H1 (cell line): ENCODE results near the gene ATP6V1G1. TPM values are rescaled to one million over a fixed set of nuclear protein-coding genes. Genes with fewer than 3 reads are reported as not detected.

Experiments used
- CTCF ChIA-PET: fragments of 300-600 bp; sonication (Branson Sonifier 250); formaldehyde crosslinking; loops from one replicate; lab custom pipeline; 2021; ENCODE audit not compliant: partially characterized antibody; lab: Charles Lee
- POLR2A ChIA-PET: fragments of 300-600 bp; sonication (Branson Sonifier 250); formaldehyde crosslinking; loops from one replicate; lab custom pipeline; 2021; ENCODE audit warnings: inconsistent platforms; ENCODE audit not compliant: partially characterized antibody; lab: Charles Lee
- DNase-seq, 2 experiments: peaks; one replicate each; pipeline versions ENCODE4 v3.0.0 to v3.0.0-alpha.2; 2010 to 2022; ENCODE audit warnings: low spot score in 2 of 2, low read depth in 1 of 2, mixed read lengths in 1 of 2
- FAIRE-seq: peaks from 2 replicates; lab custom pipeline; 2011; peaks lifted over from hg19 to GRCh38; lab: Jason Lieb, UNC
- H2AFZ ChIP-seq: 2 replicates; pipeline ENCODE4 v1.8.1; 2012; ENCODE audit warnings: low read length, inconsistent platforms
- H2AK5ac ChIP-seq: 2 replicates; pipeline ENCODE4 v1.6.1; 2013; ENCODE audit warnings: low read depth, low read length
- H2BK120ac ChIP-seq: replicated peaks from 2 replicates; pipeline ENCODE3; 2013; ENCODE audit warnings: low read depth, low read length, inconsistent platforms
- H2BK12ac ChIP-seq: 2 replicates; pipeline ENCODE4 v1.6.1; 2013; ENCODE audit warnings: low read depth, low read length
- H2BK15ac ChIP-seq: 2 replicates; pipeline ENCODE4 v1.6.1; 2013; ENCODE audit warnings: low read length
- H2BK20ac ChIP-seq: 2 replicates; pipeline ENCODE4 v1.6.1; 2013; ENCODE audit warnings: low read length
- H2BK5ac ChIP-seq: 2 replicates; pipeline ENCODE4 v1.6.1; 2013; ENCODE audit warnings: low read depth, low read length
- H3K14ac ChIP-seq: 2 replicates; pipeline ENCODE4 v1.6.1; 2013; ENCODE audit warnings: inconsistent platforms; ENCODE audit not compliant: insufficient read length
- H3K18ac ChIP-seq: 2 replicates; pipeline ENCODE4 v1.6.1; 2013; ENCODE audit warnings: low read length; ENCODE audit errors: extremely low read depth
- H3K23ac ChIP-seq: 2 replicates; pipeline ENCODE4 v1.6.1; 2013; ENCODE audit warnings: inconsistent platforms; ENCODE audit not compliant: insufficient read length
- H3K23me2 ChIP-seq: 2 replicates; pipeline ENCODE4 v1.6.1; 2013; ENCODE audit warnings: low read depth, low read length
- H3K27ac ChIP-seq: 2 replicates; pipeline ENCODE4 v1.6.1; 2011; ENCODE audit warnings: low read depth, low read length, inconsistent platforms
- H3K27me3 ChIP-seq, 4 experiments: replicated peaks in 1 of 4; 1 replicate in 1 of 4; 2 replicates in 3 of 4; pipeline versions ENCODE4 v1.6.1 to v1.8.1; 2011 to 2013; ENCODE audit warnings: low read length in 3 of 4, mild to moderate bottlenecking in 3 of 4, inconsistent platforms in 2 of 4, mixed read lengths in 2 of 4, moderate library complexity in 1 of 4; ENCODE audit not compliant: control insufficient read depth in 3 of 4, insufficient read depth in 3 of 4; ENCODE audit errors: extremely low read depth in 1 of 4
- H3K36me3 ChIP-seq, 4 experiments: 2 replicates each; pipeline versions ENCODE4 v1.6.1 to v1.8.1; 2011 to 2013; ENCODE audit warnings: mild to moderate bottlenecking in 4 of 4, low read length in 3 of 4, moderate library complexity in 2 of 4, control low read depth in 1 of 4, inconsistent platforms in 1 of 4; ENCODE audit not compliant: insufficient read depth in 4 of 4, control insufficient read depth in 2 of 4
- H3K4ac ChIP-seq: replicated peaks from 2 replicates; pipeline ENCODE3; 2013; ENCODE audit warnings: low read length, low read depth, mixed read lengths, inconsistent platforms; ENCODE audit not compliant: insufficient read length
- H3K4me1 ChIP-seq, 4 experiments: replicated peaks in 1 of 4; 1 replicate in 1 of 4; 2 replicates in 3 of 4; pipeline versions ENCODE4 v1.6.1 to v1.8.1; 2011 to 2013; ENCODE audit warnings: low read length in 3 of 4, inconsistent platforms in 2 of 4, mixed read lengths in 1 of 4; ENCODE audit not compliant: insufficient read depth in 4 of 4, control insufficient read depth in 3 of 4
- H3K4me2 ChIP-seq, 2 experiments: 2 replicates each; pipeline versions ENCODE4 v1.6.1 to v1.8.1; 2011 to 2013; ENCODE audit warnings: low read depth in 2 of 2, low read length in 2 of 2, control low read depth in 1 of 2, inconsistent platforms in 1 of 2, mild to moderate bottlenecking in 1 of 2; ENCODE audit not compliant: insufficient read depth in 1 of 2
- H3K4me3 ChIP-seq, 4 experiments: fragments of 200-600, 300-600 bp in 1 of 4; sonication (generic), shearing (Covaris generic), sonication (Bioruptor Twin) in 1 of 4; 2 replicates each; pipeline versions ENCODE4 v1.5.1 to v1.8.1; 2011 to 2016; ENCODE audit warnings: low read length in 4 of 4, low read depth in 3 of 4, control low read depth in 2 of 4, inconsistent platforms in 2 of 4, mild to moderate bottlenecking in 2 of 4, mixed read lengths in 1 of 4, moderate library complexity in 1 of 4; ENCODE audit not compliant: insufficient read depth in 2 of 4; ENCODE audit errors: extremely low read depth in 1 of 4
- H3K56ac ChIP-seq: replicated peaks from 2 replicates; pipeline ENCODE3; 2013; ENCODE audit warnings: low read depth, mild to moderate bottlenecking, mixed read lengths, low read length, inconsistent platforms; ENCODE audit not compliant: insufficient read length
- H3K79me1 ChIP-seq: 2 replicates; pipeline ENCODE4 v1.6.1; 2013; ENCODE audit warnings: low read depth, low read length, control low read depth
- H3K79me2 ChIP-seq, 2 experiments: 2 replicates each; pipeline versions ENCODE4 v1.6.1 to v1.8.1; 2012 to 2013; ENCODE audit warnings: low read length in 2 of 2, mild to moderate bottlenecking in 2 of 2, inconsistent platforms in 1 of 2; ENCODE audit not compliant: insufficient read depth in 2 of 2, control insufficient read depth in 1 of 2
- H3K9ac ChIP-seq, 4 experiments: replicated peaks in 1 of 4; 1 replicate in 1 of 4; 2 replicates in 3 of 4; pipeline versions ENCODE4 v1.6.1 to v1.8.1; 2011 to 2013; ENCODE audit warnings: low read depth in 3 of 4, low read length in 3 of 4, control low read depth in 2 of 4, mild to moderate bottlenecking in 2 of 4, moderate library complexity in 2 of 4, inconsistent platforms in 1 of 4; ENCODE audit errors: extremely low read depth in 1 of 4
- H3K9me3 ChIP-seq, 2 experiments: 2 replicates each; pipeline versions ENCODE4 v1.6.1 to v1.8.1; 2012 to 2013; ENCODE audit warnings: mild to moderate bottlenecking in 2 of 2, moderate library complexity in 2 of 2, control low read depth in 1 of 2, inconsistent platforms in 1 of 2, low read depth in 1 of 2, low read length in 1 of 2, mixed read lengths in 1 of 2; ENCODE audit not compliant: insufficient read depth in 2 of 2
- H4K20me1 ChIP-seq, 2 experiments: replicated peaks in 1 of 2; 2 replicates each; pipeline versions ENCODE3 to v1.8.1; 2011 to 2013; ENCODE audit warnings: inconsistent platforms in 2 of 2, low read length in 2 of 2, mild to moderate bottlenecking in 1 of 2; ENCODE audit not compliant: insufficient read depth in 2 of 2, control insufficient read depth in 1 of 2
- H4K5ac ChIP-seq: 2 replicates; pipeline ENCODE4 v1.6.1; 2013; ENCODE audit warnings: low read length, low read depth, mixed read lengths, inconsistent platforms; ENCODE audit not compliant: insufficient read length
- H4K8ac ChIP-seq: 2 replicates; pipeline ENCODE4 v1.8.0; 2013; ENCODE audit warnings: mild to moderate bottlenecking, moderate library complexity, low read length, inconsistent platforms; ENCODE audit not compliant: insufficient read depth; ENCODE audit errors: extremely low read depth
- H4K91ac ChIP-seq: replicated peaks from 2 replicates; pipeline ENCODE3; 2013; ENCODE audit warnings: low read length, mixed read lengths, inconsistent platforms; ENCODE audit not compliant: insufficient read length
- ATF2 ChIP-seq: IDR thresholded peaks from 2 replicates; pipeline ENCODE4 v1.6.1; 2012; ENCODE audit warnings: low read length, inconsistent platforms
- CBX8 ChIP-seq: fragments of 300-800, 300-1000 bp; sonication (generic); IDR thresholded peaks from 2 replicates; pipeline ENCODE4 v1.7.1; 2016; ENCODE audit warnings: low read depth, low read length, borderline replicate concordance
- HDAC2 ChIP-seq, 2 experiments: fragments of 300-600 bp in 1 of 2; sonication (generic) in 1 of 2; IDR thresholded peaks; 2 replicates each; pipeline ENCODE4 v1.6.1; 2011 to 2012; ENCODE audit warnings: low read depth in 2 of 2, low read length in 2 of 2, mild to moderate bottlenecking in 2 of 2, moderate library complexity in 2 of 2, borderline replicate concordance in 1 of 2, inconsistent platforms in 1 of 2
- KDM1A ChIP-seq: fragments of 200-600, 300-600 bp; sonication (generic); IDR thresholded peaks from 2 replicates; pipeline ENCODE4 v1.7.1; 2016; ENCODE audit warnings: mild to moderate bottlenecking, low read length, borderline replicate concordance
- MAFK ChIP-seq: IDR thresholded peaks from 2 replicates; pipeline ENCODE4 v1.6.1; 2012; ENCODE audit warnings: low read depth, mild to moderate bottlenecking, improper control_type of control experiment, low read length
- RFX5 ChIP-seq: IDR thresholded peaks from 2 replicates; pipeline ENCODE4 v1.6.1; 2011; ENCODE audit warnings: low read depth, low read length, improper control_type of control experiment, borderline replicate concordance
- SAP30 ChIP-seq: fragments of 300-600 bp; sonication (generic); IDR thresholded peaks from 2 replicates; pipeline ENCODE4 v1.7.1; 2012; ENCODE audit warnings: low read length, moderate library complexity, mild to moderate bottlenecking, inconsistent platforms; ENCODE audit not compliant: insufficient read depth, insufficient replicate concordance
- TBP ChIP-seq: IDR thresholded peaks from 2 replicates; pipeline ENCODE4 v1.6.1; 2011; ENCODE audit warnings: low read depth, low read length, improper control_type of control experiment
- WGBS, 2 experiments: shearing (Covaris generic) in 1 of 2; methylation state at CpG; one replicate each; pipeline versions ENCODE4 v1.1.6 to v1.1.7; 2013 to 2015; ENCODE audit warnings: low lambda C conversion rate in 2 of 2, mixed read lengths in 2 of 2, inconsistent platforms in 1 of 2, low coverage in 1 of 2, missing lambda C conversion rate in 1 of 2; ENCODE audit not compliant: insufficient replicate concordance in 2 of 2, insufficient coverage in 1 of 2, insufficient read length in 1 of 2; ENCODE audit errors: extremely low coverage in 1 of 2, missing lambda C conversion rate in 1 of 2; 5-methylcytosine and 5-hydroxymethylcytosine counted together
- polyA plus RNA-seq, 7 experiments: library from polyadenylated mRNA; depleted of rRNA in 3 of 7; stranded (reverse) in 5 of 7; unstranded in 2 of 7; fragments of >200 nt in 5 of 7; fragments of 200-250 nt in 2 of 7; gene quantifications; 1 replicate in 5 of 7; 2 replicates in 1 of 7; 4 replicates in 1 of 7; pipeline versions ENCODE4 v1.2.1 to v1.2.3, GENCODE V29; 2011 to 2013; ENCODE audit warnings: missing spikeins in 2 of 7, mixed read lengths in 2 of 7
- total RNA-seq: library from RNA; stranded (reverse); fragmentation: NEBNext Ultra II Directional; extraction: Animal tissue kit (Norgen Biotek cat#: 25700); gene quantifications from 2 replicates; pipeline ENCODE4 v1.2.1, GENCODE V29; 2021
- TF ChIP-seq, protein P1 (sequence below): IDR thresholded peaks from 2 replicates; pipeline ENCODE4 v1.6.1; 2011; ENCODE audit warnings: low read length, improper control_type of control experiment

ATP6V1G1 gene
- total and polyA plus RNA-seq, 2 of the 8 experiments (the other 6 are each of a cell fraction or from before 2014, with no cell fraction given) = 112 to 124 TPM

- Histone ChIP-seq H2BK20ac (no peak overlapping the region), H3K4me1 (no peaks in the 10 kb centered on the region), H2BK12ac (no peak overlapping the region), H2BK15ac (no peak overlapping the region), H3K4me2 (no peak overlapping the region), H4K91ac (no peak overlapping the region), H3K9ac (no peak overlapping the region), H2AFZ (no peak overlapping the region), H3K14ac (no peak overlapping the region), H2BK5ac (no peak overlapping the region), H3K79me2 (no peaks in the 10 kb centered on the region), H3K23ac (no peak overlapping the region), H3K27me3 (no peaks in the 10 kb centered on the region), H3K27ac (no peak overlapping the region), H3K18ac (no peak overlapping the region), H4K8ac (no peak overlapping the region), H4K20me1 (peaks cover 0 to 7% of the 10 kb centered on the region in 2 experiments), H3K4ac (no peak overlapping the region), H3K79me1 (no peaks in the 10 kb centered on the region), H3K9me3 (no peaks in the 10 kb centered on the region), H3K56ac (no peak overlapping the region), H2BK120ac (no peak overlapping the region), H3K4me3 (no peak overlapping the region), H3K23me2 (no peaks in the 10 kb centered on the region; the same call in 1 of the 2 replicates), H3K36me3 (no peaks in the 10 kb centered on the region), H4K5ac (no peak overlapping the region), H2AK5ac (no peak overlapping the region)
- WGBS, 2 experiments = 88% methylated on average over 2 of the region's 2 CpGs; no CpG with 5 or more reads in 1 of the 2 experiments
- DNase-seq = no peak
- no peak for FAIRE-seq
- CTCF ChIA-PET = interaction anchor here (1.4 kb wide), 1 partner anchor 11 kb away, joined by 3 read pairs; no protein-coding TSS in a partner anchor
- POLR2A ChIA-PET = no interaction called here
- TF ChIP-seq ATF2 = no peak
- TF ChIP-seq, protein P1, sequence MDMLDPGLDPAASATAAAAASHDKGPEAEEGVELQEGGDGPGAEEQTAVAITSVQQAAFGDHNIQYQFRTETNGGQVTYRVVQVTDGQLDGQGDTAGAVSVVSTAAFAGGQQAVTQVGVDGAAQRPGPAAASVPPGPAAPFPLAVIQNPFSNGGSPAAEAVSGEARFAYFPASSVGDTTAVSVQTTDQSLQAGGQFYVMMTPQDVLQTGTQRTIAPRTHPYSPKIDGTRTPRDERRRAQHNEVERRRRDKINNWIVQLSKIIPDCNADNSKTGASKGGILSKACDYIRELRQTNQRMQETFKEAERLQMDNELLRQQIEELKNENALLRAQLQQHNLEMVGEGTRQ = no peak
- no peak for TF ChIP-seq HDAC2 (IDR thresholded peaks at IDR 0.05; ENCODE audit: borderline replicate concordance in 1 of 2, low read depth in 2 of 2, low read length in 2 of 2)
- TF ChIP-seq MAFK = no peak
- no peak for TF ChIP-seq RFX5
- no peak for TF ChIP-seq SAP30
- no peak for TF ChIP-seq KDM1A
- no peak for TF ChIP-seq TBP
- no peak for TF ChIP-seq CBX8
Measured at GRCh38 chr9:114621975-114622609, 34.5 kb downstream of the ATP6V1G1 start.
